GM12874 (cell line): ENCODE results near the gene PLCB1.

Experiments
- CTCF ChIP-seq: IDR thresholded peaks from 2 replicates; pipeline ENCODE4 v1.5.1; 2011; ENCODE audit warnings: low read depth, mild to moderate bottlenecking, control low read depth, low read length, moderate library complexity; ENCODE audit not compliant: insufficient read depth

Gene PLCB1

GRCh38 chr20:8376940-8377339 lies 244.9 kb downstream of the PLCB1 start:
- TF ChIP-seq CTCF = no peak

GRCh38 chr20:8385247-8385646 lies 253.2 kb downstream of the PLCB1 start:
- no peak for TF ChIP-seq CTCF

GRCh38 chr20:8386991-8387390 lies 254.9 kb downstream of the PLCB1 start:
- no peak for TF ChIP-seq CTCF

GRCh38 chr20:8388141-8388540 lies 256.1 kb downstream of the PLCB1 start:
- no peak for TF ChIP-seq CTCF

GRCh38 chr20:8388707-8389106 lies 256.6 kb downstream of the PLCB1 start:
- TF ChIP-seq CTCF = no peak

GRCh38 chr20:8389381-8390036 lies 257.4 kb downstream of the PLCB1 start:
- peak; percentile 7; the same call in 1 of the 2 replicates for TF ChIP-seq CTCF

- TF ChIP-seq CTCF = no peak
These were observed 258.0 kb downstream of the PLCB1 start for GRCh38 chr20:8390037-8390433.
